ENCODE data around the gene C5orf24. TPM values are rescaled to one million over a fixed set of nuclear protein-coding genes. Genes with fewer than 3 reads are reported as not detected.
"Not testable (repeated sequence)": the region's sequence is repeated elsewhere in the genome, so short reads cannot be mapped to it uniquely, and the experiment has no call there.

The C5orf24 gene
- total RNA-seq, 3 donors from 2014 or later: 19.2 to 25.4 (median 23.7) TPM

DNA sequence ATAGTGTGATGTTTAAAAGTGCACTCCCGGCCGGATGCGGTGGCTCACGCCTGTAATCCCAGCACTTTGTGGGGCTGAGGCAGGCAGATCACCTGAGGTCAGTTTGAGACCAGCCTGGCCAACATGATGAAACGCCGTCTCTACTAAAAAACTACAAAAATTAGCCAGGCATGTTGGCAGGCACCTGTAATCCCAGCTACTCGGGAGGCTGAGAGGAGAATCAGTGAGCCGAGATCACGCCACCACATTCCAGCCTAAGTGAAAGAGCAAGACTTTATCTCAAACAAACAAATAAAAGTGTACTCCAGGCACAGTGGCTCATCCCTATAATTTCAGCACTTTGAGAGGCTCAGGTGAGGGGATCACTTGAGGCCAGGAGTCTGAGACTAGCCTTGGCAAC, 7.4 kb upstream of the C5orf24 start:
- H3K27me3 Mint-ChIP-seq (ENCODE audit: low read depth); H3K4me3 Mint-ChIP-seq; H3K36me3 Mint-ChIP-seq (ENCODE audit: insufficient read depth); H3K4me1 Mint-ChIP-seq (ENCODE audit: low read depth); DNase-seq; H3K9me3 Mint-ChIP-seq; ATAC-seq: not testable (repeated sequence)

- DNase-seq (no peak), ATAC-seq (no peak)
- Mint-ChIP-seq H3K36me3 (ENCODE audit: insufficient read depth) (peaks cover 7% of the 10 kb centered on the region), H3K4me3 (no peak overlapping the region), H3K27me3 (ENCODE audit: low read depth) (no peaks in the 10 kb centered on the region), H3K9me3 (no peaks in the 10 kb centered on the region), H3K4me1 (ENCODE audit: low read depth) (peaks cover 10% of the 10 kb centered on the region)
Measured at GRCh38 chr5:134840811-134841210, 5.0 kb upstream of the C5orf24 start.

GRCh38 chr5:134844252-134844651, 1.5 kb upstream of the C5orf24 start:
- ATAC-seq: no peak
- H3K27me3 Mint-ChIP-seq (ENCODE audit: low read depth): no peaks in the 10 kb centered on the region
- no peaks in the 10 kb centered on the region for H3K9me3 Mint-ChIP-seq

DNA sequence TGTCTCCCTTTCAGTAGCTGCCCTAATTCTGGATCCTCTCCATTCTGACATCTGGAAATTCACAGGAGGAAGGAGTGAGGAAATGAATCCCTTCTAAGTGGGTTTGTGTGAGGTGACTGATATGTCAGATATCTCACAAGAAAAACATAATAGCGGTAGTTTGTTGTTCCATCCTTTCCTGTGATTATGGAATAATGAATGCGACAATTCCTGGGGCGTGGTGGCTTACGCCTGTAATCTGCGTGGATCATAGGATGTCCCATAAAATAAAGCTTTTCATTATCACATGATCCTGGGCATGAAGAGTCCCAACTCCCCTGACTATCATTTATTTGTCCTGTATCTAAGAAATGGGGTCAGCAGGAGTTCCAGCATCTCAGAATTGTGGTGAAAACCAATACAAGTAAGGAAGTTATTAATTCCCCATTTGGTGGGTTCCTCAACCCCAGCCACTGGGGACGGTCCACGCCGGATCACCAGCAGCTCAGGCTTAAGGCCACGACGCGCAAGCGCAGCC, 375 bp upstream of the C5orf24 start:
- ATAC-seq: no peak
- no peaks in the 10 kb centered on the region for H3K27me3 Mint-ChIP-seq (ENCODE audit: low read depth)
- no peaks in the 10 kb centered on the region for H3K9me3 Mint-ChIP-seq

More at GRCh38 chr5:134844252-134844651, 1.5 kb upstream of the C5orf24 start:
- DNase-seq: no peak
- Mint-ChIP-seq H3K36me3 (ENCODE audit: insufficient read depth) (peaks cover 6% of the 10 kb centered on the region), H3K4me1 (ENCODE audit: low read depth) (peaks cover 25% of the 10 kb centered on the region), H3K4me3 (no peak overlapping the region)

GRCh38 chr5:134846641-134846960, 833 bp downstream of the C5orf24 start:
- H3K4me1 Mint-ChIP-seq (ENCODE audit: low read depth): peaks cover 36% of the 10 kb centered on the region
- no peaks in the 10 kb centered on the region for H3K9me3 Mint-ChIP-seq
- DNase-seq (no peak), ATAC-seq (peak; percentile 2 to 7)
- H3K4me3 Mint-ChIP-seq: peak overlapping the region; percentile 92
- no peaks in the 10 kb centered on the region for H3K27me3 Mint-ChIP-seq (ENCODE audit: low read depth)
- H3K36me3 Mint-ChIP-seq (ENCODE audit: insufficient read depth): peaks cover 7% of the 10 kb centered on the region

More for the DNA sequence above, 375 bp upstream of the C5orf24 start:
- H3K36me3 Mint-ChIP-seq (ENCODE audit: insufficient read depth): peaks cover 5% of the 10 kb centered on the region
- peaks cover 29% of the 10 kb centered on the region for H3K4me1 Mint-ChIP-seq (ENCODE audit: low read depth)
- DNase-seq: no peak
- peak overlapping the region; percentile 92 for H3K4me3 Mint-ChIP-seq

DNA sequence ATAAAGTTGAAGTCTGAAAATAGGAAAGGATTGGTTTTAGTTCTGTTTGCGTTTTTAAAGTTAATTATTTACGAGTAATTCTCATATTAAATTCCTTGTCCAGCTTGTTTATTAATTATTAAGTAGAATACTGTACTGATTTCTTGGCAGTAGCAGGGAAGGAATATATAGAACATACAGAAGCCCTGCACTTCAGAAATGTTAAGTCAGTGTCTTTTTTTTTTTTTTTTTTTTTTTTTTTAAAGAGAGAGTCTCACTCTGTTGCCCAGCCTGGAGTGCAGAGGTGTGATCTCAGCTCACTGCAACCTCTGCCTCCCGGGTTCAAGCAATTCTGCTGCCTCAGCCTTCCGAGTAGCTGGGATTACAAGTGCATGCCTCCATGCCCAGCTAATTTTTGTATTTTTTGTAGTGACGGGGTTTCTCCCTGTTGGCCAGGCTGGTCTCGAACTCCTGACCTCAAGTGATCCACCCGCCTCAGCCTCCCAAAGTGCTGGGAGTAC, 3.7 kb downstream of the C5orf24 start:
- ATAC-seq; H3K4me3 Mint-ChIP-seq; DNase-seq; H3K27me3 Mint-ChIP-seq (ENCODE audit: low read depth); H3K9me3 Mint-ChIP-seq: not testable (repeated sequence)
- peaks cover 12% of the 10 kb centered on the region for H3K36me3 Mint-ChIP-seq (ENCODE audit: insufficient read depth)
- peaks cover 39% of the 10 kb centered on the region for H3K4me1 Mint-ChIP-seq (ENCODE audit: low read depth)

DNA sequence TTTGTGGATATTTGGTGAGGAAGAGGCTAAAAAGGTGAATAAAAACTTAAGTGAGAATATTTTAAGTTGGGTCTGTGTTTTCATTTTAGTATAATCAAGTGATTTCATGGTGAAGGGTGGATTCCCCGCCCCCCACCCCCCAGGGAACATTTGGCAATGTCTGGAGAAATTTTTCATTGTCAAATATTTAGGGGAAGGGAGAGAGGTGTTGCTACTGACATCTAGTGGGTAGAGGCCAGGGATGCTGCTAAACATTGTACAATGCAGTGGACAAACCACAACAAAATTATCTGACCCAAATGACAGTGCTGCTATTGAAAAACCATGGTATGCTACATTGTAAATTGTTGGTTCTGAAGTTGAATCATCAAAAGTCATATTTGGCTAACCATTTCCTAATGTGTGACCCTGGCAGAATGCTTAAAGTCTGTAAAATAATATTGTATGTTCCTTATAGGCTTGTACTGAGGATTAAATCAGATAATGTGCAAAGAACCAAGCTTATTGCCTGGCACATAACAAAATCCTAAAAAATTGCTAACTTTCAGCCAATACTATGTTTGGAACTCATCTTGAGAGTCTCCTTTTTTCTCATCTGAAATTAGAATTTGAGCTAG, 5.6 kb downstream of the C5orf24 start:
- no peaks in the 10 kb centered on the region for H3K9me3 Mint-ChIP-seq
- peaks cover 34% of the 10 kb centered on the region for H3K4me1 Mint-ChIP-seq (ENCODE audit: low read depth)
- ATAC-seq (no peak), DNase-seq (no peak)
- peaks cover 19% of the 10 kb centered on the region for H3K36me3 Mint-ChIP-seq (ENCODE audit: insufficient read depth)
- no peaks in the 10 kb centered on the region for H3K27me3 Mint-ChIP-seq (ENCODE audit: low read depth)
- no peak overlapping the region for H3K4me3 Mint-ChIP-seq

DNA sequence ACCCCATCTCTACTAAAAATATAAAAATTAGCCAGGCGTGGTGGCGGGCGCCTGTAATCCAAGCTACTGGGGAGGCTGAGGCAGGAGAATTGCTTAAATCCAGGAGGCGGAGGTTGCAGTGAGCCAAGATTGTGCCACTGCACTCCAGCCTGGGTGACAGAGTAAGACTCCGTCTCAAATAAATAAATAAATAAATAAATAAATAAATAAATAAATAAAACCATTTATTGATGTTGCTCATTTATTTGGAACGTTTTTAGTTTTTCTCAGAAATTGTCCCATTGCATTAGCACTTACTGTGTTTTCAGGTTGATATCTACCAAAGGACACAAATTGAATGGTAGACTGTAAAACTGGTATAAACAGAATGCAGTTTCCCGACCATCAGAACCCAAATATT, 10.7 kb downstream of the C5orf24 start:
- not testable (repeated sequence) for H3K4me3 Mint-ChIP-seq; ATAC-seq; H3K27me3 Mint-ChIP-seq (ENCODE audit: low read depth); H3K4me1 Mint-ChIP-seq (ENCODE audit: low read depth); H3K9me3 Mint-ChIP-seq; DNase-seq
- peaks cover 22% of the 10 kb centered on the region for H3K36me3 Mint-ChIP-seq (ENCODE audit: insufficient read depth)

- H3K9me3 Mint-ChIP-seq: no peaks in the 10 kb centered on the region
- no peak for ATAC-seq
Measured at GRCh38 chr5:134857401-134857800, 11.6 kb downstream of the C5orf24 start.

DNA sequence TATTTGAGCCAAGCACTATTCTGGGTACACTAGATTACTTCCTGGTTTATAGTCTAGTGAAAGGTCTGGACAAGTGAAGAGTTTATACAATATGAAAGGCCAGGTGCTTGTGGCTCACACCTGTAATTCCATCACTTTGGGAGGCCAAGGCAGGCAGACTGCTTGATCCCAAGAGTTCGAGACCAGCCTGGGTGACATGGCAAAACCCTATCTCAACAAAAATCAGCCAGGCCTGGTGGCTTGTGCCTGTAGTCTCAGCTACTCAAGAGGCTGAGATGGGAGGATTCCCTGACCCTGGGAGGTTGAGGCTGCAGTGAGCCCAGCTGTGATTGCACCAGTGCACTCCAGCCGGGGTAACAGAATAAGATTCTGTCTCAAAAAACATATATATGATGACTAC, 18.9 kb downstream of the C5orf24 start:
- Mint-ChIP-seq H3K4me1 (ENCODE audit: low read depth) (no peaks in the 10 kb centered on the region), H3K27me3 (ENCODE audit: low read depth) (no peaks in the 10 kb centered on the region), H3K36me3 (ENCODE audit: insufficient read depth) (no peaks in the 10 kb centered on the region), H3K9me3 (no peaks in the 10 kb centered on the region), H3K4me3 (no peak overlapping the region)
- DNase-seq (no peak), ATAC-seq (no peak)

More at GRCh38 chr5:134857401-134857800, 11.6 kb downstream of the C5orf24 start:
- Mint-ChIP-seq H3K36me3 (ENCODE audit: insufficient read depth) (peaks cover 20% of the 10 kb centered on the region), H3K27me3 (ENCODE audit: low read depth) (no peaks in the 10 kb centered on the region), H3K4me1 (ENCODE audit: low read depth) (peaks cover 7% of the 10 kb centered on the region), H3K4me3 (no peak overlapping the region)
- DNase-seq: no peak

DNA sequence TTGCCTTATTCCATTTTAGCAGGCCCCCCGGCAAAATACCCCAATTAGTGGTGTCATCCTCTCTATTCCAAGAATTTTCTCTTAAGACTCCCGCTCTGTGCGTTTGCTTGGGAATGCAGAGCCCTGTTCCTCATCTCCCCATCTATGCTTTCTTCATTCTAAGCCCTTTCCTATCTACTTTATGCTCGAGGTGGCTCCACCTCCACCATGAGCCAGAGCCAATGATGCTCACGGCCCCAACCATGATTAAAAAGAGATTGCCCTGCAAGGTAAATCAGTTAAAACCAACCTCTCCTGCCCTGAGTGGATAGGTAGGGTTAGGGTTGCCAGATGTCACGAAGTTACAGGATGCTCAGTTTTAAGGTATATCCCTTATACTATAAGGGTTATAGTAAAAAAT, 27.7 kb downstream of the C5orf24 start:
- Mint-ChIP-seq H3K4me1 (ENCODE audit: low read depth) (peaks cover 34% of the 10 kb centered on the region), H3K9me3 (no peaks in the 10 kb centered on the region), H3K36me3 (ENCODE audit: insufficient read depth) (peaks cover 13% of the 10 kb centered on the region), H3K4me3 (peak overlapping the region; percentile 96), H3K27me3 (ENCODE audit: low read depth) (no peaks in the 10 kb centered on the region)
- DNase-seq: no peak
- ATAC-seq: no peak

DNA sequence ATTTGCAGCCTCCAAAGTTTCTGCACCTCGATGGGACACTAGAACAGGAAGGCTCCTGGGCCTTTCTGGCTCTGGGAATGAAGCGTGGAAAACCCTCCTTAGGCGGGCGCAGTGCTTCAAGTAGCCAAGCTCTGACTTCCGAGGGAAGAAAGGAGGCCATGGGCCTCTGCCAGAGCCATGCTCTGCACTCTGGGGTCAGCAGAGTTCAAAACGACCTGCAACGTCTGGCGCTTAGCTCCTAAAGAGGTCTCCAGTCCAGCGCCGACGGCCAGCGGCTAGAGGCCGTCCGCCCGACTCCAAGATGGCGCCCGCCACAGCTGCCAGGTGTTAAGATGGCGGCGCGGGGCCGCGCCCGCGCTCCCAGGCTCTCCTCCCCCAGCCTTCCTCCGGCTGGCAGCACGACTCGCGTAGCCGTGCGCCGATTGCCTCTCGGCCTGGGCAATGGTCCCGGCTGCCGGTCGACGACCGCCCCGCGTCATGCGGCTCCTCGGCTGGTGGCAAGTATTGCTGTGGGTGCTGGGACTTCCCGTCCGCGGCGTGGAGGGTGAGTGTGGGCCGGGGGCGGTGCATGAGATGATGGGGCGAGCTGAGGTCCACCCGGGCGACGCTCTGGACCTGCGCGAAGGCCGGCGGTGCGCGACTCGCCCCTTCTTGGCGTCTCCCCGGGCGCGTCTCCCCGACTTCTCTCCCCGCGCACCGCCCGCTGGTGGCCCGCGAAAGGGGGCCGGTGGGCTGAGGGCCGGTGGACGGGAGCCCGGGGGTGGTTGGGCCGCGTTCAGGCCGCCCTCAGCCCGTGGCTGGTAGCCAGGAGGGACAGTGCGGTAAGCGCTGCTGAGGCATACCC, 28.4 kb downstream of the C5orf24 start, which contains the start of gene TXNDC15:
Gene TXNDC15, plus strand, starts transcription at position 385 of the 844 bp plus-strand sequence. Its CDS starts 57 bp downstream, at position 442.
- peak; percentile 71 for DNase-seq
- no peaks in the 10 kb centered on the region for H3K27me3 Mint-ChIP-seq (ENCODE audit: low read depth)
- H3K9me3 Mint-ChIP-seq: no peaks in the 10 kb centered on the region
- H3K4me3 Mint-ChIP-seq: peak within 1 kb of the TSS; percentile 96
- H3K4me1 Mint-ChIP-seq (ENCODE audit: low read depth): peaks cover 39% of the 10 kb centered on the region
- peak; percentile 88 to 92 for ATAC-seq
- H3K36me3 Mint-ChIP-seq (ENCODE audit: insufficient read depth): peaks cover 13% of the 10 kb centered on the region

DNA sequence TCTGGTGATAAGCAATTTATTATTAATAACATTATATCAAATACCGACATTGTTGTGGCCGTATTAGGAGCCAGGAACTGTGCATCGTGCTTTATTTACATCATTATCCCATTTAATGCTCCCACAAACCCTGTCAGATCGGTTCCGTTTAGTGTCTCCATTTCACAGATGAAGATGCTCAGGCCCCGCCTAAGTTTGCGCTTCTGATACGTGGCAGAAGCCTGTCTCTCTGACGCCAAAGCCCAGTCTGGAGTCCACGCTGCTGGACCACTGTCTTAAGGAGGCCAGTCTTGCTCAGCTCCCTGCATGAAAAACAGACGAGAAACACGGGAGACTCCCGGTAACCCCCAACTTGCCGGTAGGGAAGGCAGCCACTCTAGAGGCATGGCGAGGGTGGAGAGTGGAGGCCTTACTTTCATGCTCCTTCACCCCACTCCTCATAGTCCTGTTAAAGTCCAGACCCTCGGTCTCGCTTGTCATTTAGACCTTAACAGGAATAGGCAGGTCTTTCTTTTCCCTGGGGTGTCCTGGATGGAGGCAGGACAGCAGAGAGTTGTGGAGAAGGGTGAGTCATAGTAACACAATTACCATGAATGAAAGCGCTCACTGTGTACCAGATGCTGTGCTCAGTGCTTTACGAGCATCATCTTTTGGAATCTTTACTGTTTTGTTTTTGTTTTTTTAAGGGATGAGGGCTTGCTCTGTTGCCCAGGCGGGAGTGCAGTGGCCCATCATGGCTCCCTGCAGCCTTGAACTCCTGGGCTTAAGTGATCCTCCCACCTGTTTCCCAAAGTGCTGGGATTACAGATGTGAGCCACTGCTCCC, 29.3 kb downstream of the C5orf24 start:
- Mint-ChIP-seq H3K9me3 (no peaks in the 10 kb centered on the region), H3K27me3 (ENCODE audit: low read depth) (no peaks in the 10 kb centered on the region), H3K4me1 (ENCODE audit: low read depth) (peaks cover 42% of the 10 kb centered on the region), H3K4me3 (peak overlapping the region; percentile 96), H3K36me3 (ENCODE audit: insufficient read depth) (peaks cover 13% of the 10 kb centered on the region)
- DNase-seq: peak; percentile 9
- peak; percentile 61 to 63 for ATAC-seq

DNA sequence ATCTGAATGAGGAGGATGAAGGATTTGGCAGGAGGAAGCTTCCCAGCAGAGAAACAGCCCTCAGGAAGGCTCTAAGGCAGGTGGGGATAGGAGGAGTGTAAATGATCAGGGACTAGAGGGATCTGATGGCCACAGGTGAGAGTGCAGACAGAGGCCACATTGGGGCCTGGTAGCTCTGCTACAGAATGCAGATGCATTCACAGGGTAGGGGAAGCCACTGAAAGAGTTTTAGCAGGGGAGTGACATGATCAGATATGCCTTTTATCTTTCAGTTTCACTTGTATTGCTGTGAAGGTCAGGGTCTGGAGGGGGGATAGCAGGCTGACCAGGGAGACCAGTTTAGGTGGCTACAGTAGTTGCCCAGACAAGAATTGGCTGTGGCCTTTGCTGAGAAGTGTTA, 31.4 kb downstream of the C5orf24 start:
- Mint-ChIP-seq H3K36me3 (ENCODE audit: insufficient read depth) (peaks cover 15% of the 10 kb centered on the region), H3K9me3 (no peaks in the 10 kb centered on the region), H3K4me3 (no peak overlapping the region), H3K4me1 (ENCODE audit: low read depth) (peaks cover 47% of the 10 kb centered on the region), H3K27me3 (ENCODE audit: low read depth) (no peaks in the 10 kb centered on the region)
- DNase-seq: no peak
- no peak for ATAC-seq
